C4-2B (cell line): ENCODE measurements around the gene TYRO3.

ENCODE experiments used
- H3K27ac ChIP-seq: fragments of 450-650 bp; 2 replicates; pipeline ENCODE4 v1.5.1; 2017
- CTCF ChIP-seq: fragments of 450-650 bp; conservative IDR thresholded peaks from 2 replicates; pipeline ENCODE4 v1.5.1; 2017; ENCODE audit warnings: mild to moderate bottlenecking
- ZFX ChIP-seq: fragments of 450-650 bp; IDR thresholded peaks from 2 replicates; pipeline ENCODE4 v1.6.1; 2017

TYRO3 gene

DNA sequence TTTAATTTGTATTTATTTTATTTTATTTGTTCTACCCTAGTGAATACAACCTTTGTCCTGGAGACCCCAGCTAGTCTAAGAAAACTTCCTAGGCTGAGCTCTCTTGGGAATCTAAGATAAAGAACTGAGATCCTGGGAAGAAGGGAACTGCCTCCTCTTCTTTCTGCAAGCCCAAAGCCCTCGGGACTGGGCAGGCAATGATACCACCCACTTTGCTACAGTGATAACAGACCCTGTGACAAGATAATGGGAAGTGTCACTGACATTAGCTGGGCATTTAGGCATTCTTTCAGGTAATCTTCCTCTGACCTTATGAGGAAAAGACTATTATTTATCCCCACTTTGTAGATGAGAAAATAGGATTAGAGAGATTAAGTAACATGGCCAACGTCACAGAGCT, 15.1 kb downstream of the TYRO3 start:
- H3K27ac ChIP-seq, result no peak overlapping the region
- TF ChIP-seq ZFX, result no peak
- no peak for TF ChIP-seq CTCF

DNA sequence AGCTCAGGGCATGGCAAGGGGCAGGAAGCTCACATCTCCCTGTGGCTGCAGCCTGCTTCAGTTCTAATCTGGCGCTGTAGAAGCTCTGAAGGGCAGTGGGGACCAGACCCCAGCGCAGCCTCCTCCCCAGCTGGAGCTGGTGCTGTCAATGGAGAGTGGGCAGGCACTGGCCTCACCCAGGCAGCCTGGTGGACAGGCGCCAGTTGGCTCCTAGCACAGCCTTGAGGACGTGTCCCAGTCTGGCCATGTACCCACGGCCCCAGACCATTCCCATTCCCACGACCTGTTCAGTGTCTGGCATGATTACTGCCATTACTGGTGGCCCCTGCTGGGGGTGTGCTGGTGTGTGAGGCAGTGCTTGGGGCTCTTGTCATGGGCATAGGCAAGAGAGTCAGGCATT, 16.3 kb downstream of the TYRO3 start:
- TF ChIP-seq CTCF (no peak), ZFX (no peak)

DNA sequence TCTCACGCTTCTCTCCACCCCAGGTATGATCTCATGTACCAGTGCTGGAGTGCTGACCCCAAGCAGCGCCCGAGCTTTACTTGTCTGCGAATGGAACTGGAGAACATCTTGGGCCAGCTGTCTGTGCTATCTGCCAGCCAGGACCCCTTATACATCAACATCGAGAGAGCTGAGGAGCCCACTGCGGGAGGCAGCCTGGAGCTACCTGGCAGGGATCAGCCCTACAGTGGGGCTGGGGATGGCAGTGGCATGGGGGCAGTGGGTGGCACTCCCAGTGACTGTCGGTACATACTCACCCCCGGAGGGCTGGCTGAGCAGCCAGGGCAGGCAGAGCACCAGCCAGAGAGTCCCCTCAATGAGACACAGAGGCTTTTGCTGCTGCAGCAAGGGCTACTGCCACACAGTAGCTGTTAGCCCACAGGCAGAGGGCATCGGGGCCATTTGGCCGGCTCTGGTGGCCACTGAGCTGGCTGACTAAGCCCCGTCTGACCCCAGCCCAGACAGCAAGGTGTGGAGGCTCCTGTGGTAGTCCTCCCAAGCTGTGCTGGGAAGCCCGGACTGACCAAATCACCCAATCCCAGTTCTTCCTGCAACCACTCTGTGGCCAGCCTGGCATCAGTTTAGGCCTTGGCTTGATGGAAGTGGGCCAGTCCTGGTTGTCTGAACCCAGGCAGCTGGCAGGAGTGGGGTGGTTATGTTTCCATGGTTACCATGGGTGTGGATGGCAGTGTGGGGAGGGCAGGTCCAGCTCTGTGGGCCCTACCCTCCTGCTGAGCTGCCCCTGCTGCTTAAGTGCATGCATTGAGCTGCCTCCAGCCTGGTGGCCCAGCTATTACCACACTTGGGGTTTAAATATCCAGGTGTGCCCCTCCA, 19.1 kb downstream of the TYRO3 start:
- H3K27ac ChIP-seq, result no peak overlapping the region

More for the DNA sequence above, 16.3 kb downstream of the TYRO3 start:
- H3K27ac ChIP-seq, result no peak overlapping the region

DNA sequence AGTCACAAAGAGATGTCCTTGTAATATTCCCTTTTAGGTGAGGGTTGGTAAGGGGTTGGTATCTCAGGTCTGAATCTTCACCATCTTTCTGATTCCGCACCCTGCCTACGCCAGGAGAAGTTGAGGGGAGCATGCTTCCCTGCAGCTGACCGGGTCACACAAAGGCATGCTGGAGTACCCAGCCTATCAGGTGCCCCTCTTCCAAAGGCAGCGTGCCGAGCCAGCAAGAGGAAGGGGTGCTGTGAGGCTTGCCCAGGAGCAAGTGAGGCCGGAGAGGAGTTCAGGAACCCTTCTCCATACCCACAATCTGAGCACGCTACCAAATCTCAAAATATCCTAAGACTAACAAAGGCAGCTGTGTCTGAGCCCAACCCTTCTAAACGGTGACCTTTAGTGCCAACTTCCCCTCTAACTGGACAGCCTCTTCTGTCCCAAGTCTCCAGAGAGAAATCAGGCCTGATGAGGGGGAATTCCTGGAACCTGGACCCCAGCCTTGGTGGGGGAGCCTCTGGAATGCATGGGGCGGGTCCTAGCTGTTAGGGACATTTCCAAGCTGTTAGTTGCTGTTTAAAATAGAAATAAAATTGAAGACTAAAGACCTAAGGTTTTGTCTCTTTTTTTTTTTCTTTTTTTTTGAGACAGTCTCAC, 19.8 kb downstream of the TYRO3 start:
- no peak for TF ChIP-seq ZFX
- no peak for TF ChIP-seq CTCF
- H3K27ac ChIP-seq, result no peak overlapping the region

More for the DNA sequence above, 19.1 kb downstream of the TYRO3 start:
- TF ChIP-seq ZFX (no peak), CTCF (no peak)

- H3K27ac ChIP-seq, result no peak overlapping the region
- TF ChIP-seq CTCF (no peak; the same call in 1 of the 2 replicates), ZFX (no peak)
Measured at GRCh38 chr15:41581110-41581509, 22.1 kb downstream of the TYRO3 start.

- no peak for TF ChIP-seq ZFX
- no peak for TF ChIP-seq CTCF
- H3K27ac ChIP-seq, result no peak overlapping the region
Measured at GRCh38 chr15:41583795-41584194, 24.8 kb downstream of the TYRO3 start.

DNA sequence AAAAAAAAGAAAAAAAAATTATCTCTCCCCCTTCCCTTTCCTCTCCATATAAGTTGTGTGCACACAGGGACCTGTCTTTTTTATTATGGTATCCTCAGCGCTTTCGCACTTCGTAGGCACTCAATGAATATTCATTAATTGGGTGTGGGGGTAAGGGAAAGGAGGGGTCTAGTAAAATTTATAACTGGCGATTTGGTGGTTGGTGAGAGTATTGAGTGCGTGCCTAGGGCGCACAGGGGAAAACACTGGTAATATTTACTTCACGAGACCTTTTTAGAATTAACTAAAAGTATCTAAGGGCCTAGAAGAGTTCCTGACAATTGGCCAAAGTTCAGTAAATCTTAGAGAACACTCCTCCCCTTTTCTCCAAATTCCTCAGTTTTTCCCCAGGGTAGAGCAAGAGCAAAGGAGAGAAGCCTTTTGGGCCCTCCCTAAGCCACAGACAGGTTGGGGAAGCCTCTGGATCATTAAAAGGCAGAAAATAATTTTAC, 25.7 kb downstream of the TYRO3 start:
- no peak overlapping the region for H3K27ac ChIP-seq
- TF ChIP-seq CTCF, result no peak
- no peak for TF ChIP-seq ZFX
